Activated CD8-positive, alpha-beta memory T cell treated with anti-CD3 and anti-CD28 coated beads, Interleukin-2, amount 10 ng/mL, durations not matched to agents 7 days and 5 days (primary cell): ENCODE results near the gene MYO5C. TPM values are rescaled to one million over a fixed set of nuclear protein-coding genes. Genes with fewer than 3 reads are reported as not detected.

Experiments used
- ATAC-seq: fragments of 150-1000 bp; cut with Tn5 transposase; one replicate; pipeline ENCODE4 v1.10.0; 2021; ENCODE audit warnings: moderate library complexity
- CTCF ChIA-PET: fragments of 350-600 bp; sonication (Branson Sonifier 250); formaldehyde crosslinking; loops from one replicate; lab custom pipeline; 2021; ENCODE audit warnings: antibody characterized with exemption; lab: Charles Lee
- DNase-seq: peaks from one replicate; pipeline ENCODE4 v3.0.0-alpha.2; 2020
- H3K27ac Mint-ChIP-seq: one replicate; pipeline ENCODE4 v1.8.0; 2021; ENCODE audit warnings: mild to moderate bottlenecking, mixed read lengths
- H3K27me3 Mint-ChIP-seq: one replicate; pipeline ENCODE4 v1.8.0; 2021; ENCODE audit warnings: mixed read lengths
- H3K36me3 Mint-ChIP-seq: one replicate; pipeline ENCODE4 v1.8.0; 2021; ENCODE audit warnings: mild to moderate bottlenecking, mixed read lengths
- H3K4me1 Mint-ChIP-seq: one replicate; pipeline ENCODE4 v1.8.0; 2021; ENCODE audit warnings: mixed read lengths
- H3K4me3 Mint-ChIP-seq: one replicate; pipeline ENCODE4 v1.8.0; 2021; ENCODE audit warnings: mild to moderate bottlenecking, moderate library complexity, mixed read lengths
- H3K9me3 Mint-ChIP-seq: one replicate; pipeline ENCODE4 v1.8.0; 2022; ENCODE audit warnings: low read depth, mixed read lengths
- total RNA-seq, 2 experiments: library from RNA; stranded (reverse); gene quantifications; one replicate each; pipeline ENCODE4 v1.2.3, GENCODE V29; 2021

MYO5C gene, protein sequence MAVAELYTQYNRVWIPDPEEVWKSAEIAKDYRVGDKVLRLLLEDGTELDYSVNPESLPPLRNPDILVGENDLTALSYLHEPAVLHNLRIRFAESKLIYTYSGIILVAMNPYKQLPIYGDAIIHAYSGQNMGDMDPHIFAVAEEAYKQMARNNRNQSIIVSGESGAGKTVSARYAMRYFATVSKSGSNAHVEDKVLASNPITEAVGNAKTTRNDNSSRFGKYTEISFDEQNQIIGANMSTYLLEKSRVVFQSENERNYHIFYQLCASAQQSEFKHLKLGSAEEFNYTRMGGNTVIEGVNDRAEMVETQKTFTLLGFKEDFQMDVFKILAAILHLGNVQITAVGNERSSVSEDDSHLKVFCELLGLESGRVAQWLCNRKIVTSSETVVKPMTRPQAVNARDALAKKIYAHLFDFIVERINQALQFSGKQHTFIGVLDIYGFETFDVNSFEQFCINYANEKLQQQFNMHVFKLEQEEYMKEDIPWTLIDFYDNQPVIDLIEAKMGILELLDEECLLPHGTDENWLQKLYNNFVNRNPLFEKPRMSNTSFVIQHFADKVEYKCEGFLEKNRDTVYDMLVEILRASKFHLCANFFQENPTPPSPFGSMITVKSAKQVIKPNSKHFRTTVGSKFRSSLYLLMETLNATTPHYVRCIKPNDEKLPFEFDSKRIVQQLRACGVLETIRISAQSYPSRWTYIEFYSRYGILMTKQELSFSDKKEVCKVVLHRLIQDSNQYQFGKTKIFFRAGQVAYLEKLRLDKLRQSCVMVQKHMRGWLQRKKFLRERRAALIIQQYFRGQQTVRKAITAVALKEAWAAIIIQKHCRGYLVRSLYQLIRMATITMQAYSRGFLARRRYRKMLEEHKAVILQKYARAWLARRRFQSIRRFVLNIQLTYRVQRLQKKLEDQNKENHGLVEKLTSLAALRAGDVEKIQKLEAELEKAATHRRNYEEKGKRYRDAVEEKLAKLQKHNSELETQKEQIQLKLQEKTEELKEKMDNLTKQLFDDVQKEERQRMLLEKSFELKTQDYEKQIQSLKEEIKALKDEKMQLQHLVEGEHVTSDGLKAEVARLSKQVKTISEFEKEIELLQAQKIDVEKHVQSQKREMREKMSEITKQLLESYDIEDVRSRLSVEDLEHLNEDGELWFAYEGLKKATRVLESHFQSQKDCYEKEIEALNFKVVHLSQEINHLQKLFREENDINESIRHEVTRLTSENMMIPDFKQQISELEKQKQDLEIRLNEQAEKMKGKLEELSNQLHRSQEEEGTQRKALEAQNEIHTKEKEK (N-terminal part only)
- total RNA-seq: 1 to 10 TPM in 1 of 2 experiments, under 1 TPM in 1; 0.94 to 1.3 TPM

GRCh38 chr15:52295421-52296001 lies at the start of gene MYO5C:
TSS of gene MYO5C (minus strand) at chr15:52295804. CDS start at chr15:52295636, 168 bp downstream.
- ATAC-seq (peak; percentile 34), DNase-seq (no peak)
- H3K9me3 Mint-ChIP-seq: no peaks in the 10 kb centered on the region
- CTCF ChIA-PET: interaction anchor here (1.1 to 1.5 kb wide), 3 partner anchors 35 to 39 kb away, joined by 3 read pairs; no protein-coding TSS in a partner anchor
- no peaks in the 10 kb centered on the region for H3K36me3 Mint-ChIP-seq
- peaks cover 57% of the 10 kb centered on the region for H3K27me3 Mint-ChIP-seq
- H3K4me3 Mint-ChIP-seq: peak within 1 kb of the TSS; percentile 16
- H3K27ac Mint-ChIP-seq: no peak within 1 kb of the TSS
- H3K4me1 Mint-ChIP-seq: peaks cover 16% of the 10 kb centered on the region

GRCh38 chr15:52344592-52344991 lies 49.0 kb upstream of the MYO5C start:
- Mint-ChIP-seq H3K27me3 (no peaks in the 10 kb centered on the region), H3K4me1 (peaks cover 3% of the 10 kb centered on the region), H3K27ac (no peak overlapping the region), H3K4me3 (no peak overlapping the region), H3K36me3 (peaks cover 11% of the 10 kb centered on the region), H3K9me3 (no peaks in the 10 kb centered on the region)
- ATAC-seq (no peak), DNase-seq (no peak)
- CTCF ChIA-PET: no interaction called here

DNA sequence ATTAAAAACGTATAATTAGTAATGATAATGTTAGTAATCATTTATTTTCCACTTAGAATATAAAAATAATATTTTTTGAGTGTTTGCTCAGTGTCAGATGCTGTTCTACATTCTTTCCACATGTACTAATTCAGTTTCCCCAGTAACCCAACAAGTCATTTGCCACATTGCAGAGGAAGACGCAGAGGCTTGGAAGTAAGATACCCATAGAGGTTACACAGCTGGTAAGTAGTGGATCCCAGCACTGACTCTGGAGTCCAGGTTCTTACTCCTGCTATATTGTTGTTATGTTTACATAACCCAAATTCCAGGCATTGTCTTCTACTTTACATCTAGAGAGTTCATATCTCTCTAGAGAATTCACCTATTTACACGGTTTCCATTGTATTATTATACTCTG lies 48.2 kb upstream of the MYO5C start:
- Mint-ChIP-seq H3K27me3 (no peaks in the 10 kb centered on the region), H3K4me3 (no peak overlapping the region), H3K4me1 (peaks cover 3% of the 10 kb centered on the region), H3K27ac (no peak overlapping the region), H3K36me3 (peaks cover 8% of the 10 kb centered on the region), H3K9me3 (no peaks in the 10 kb centered on the region)
- CTCF ChIA-PET: no interaction called here
- DNase-seq: no peak
- no peak for ATAC-seq

GRCh38 chr15:52340093-52340492 lies 44.5 kb upstream of the MYO5C start:
- Mint-ChIP-seq H3K27ac (no peak overlapping the region), H3K4me1 (peaks cover 25% of the 10 kb centered on the region), H3K27me3 (no peaks in the 10 kb centered on the region), H3K36me3 (peaks cover 17% of the 10 kb centered on the region), H3K4me3 (no peak overlapping the region), H3K9me3 (no peaks in the 10 kb centered on the region)
- DNase-seq (no peak), ATAC-seq (no peak)
- CTCF ChIA-PET: interaction anchor here (1.1 to 2.2 kb wide), 2 partner anchors 8 to 14 kb away, joined by 3 to 5 read pairs; no protein-coding TSS in a partner anchor

GRCh38 chr15:52338891-52339290 lies 43.3 kb upstream of the MYO5C start:
- no peaks in the 10 kb centered on the region for H3K27me3 Mint-ChIP-seq
- no peak overlapping the region for H3K4me3 Mint-ChIP-seq
- H3K36me3 Mint-ChIP-seq: peaks cover 22% of the 10 kb centered on the region
- ATAC-seq (no peak), DNase-seq (no peak)
- H3K9me3 Mint-ChIP-seq: no peaks in the 10 kb centered on the region
- H3K4me1 Mint-ChIP-seq: peaks cover 22% of the 10 kb centered on the region
- CTCF ChIA-PET: interaction anchor here (0.8 to 1.7 kb wide), 2 partner anchors 9 to 127 kb away, joined by 5 read pairs; no protein-coding TSS in a partner anchor
- H3K27ac Mint-ChIP-seq: no peak overlapping the region

DNA sequence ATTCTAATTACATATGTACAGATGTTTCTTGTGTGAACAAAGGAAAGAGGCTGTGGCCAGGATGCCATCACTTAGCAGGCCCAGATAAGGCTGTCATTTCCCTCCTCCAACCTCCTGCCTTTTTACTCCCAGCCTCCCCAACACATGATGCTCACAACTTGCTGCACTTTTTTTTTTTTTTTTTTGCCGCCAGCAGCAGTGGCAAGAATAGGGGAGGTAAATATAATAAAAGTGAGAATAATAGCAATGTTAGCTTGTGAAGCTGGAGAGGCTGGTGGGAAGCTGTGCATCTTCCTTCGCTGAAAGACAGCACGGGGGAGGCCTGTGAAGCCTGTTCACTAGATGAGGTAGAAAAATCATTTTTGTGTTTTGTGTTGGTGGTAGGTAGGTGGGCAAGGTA lies 42.5 kb upstream of the MYO5C start:
- CTCF ChIA-PET: interaction anchor here (0.8 to 1.8 kb wide), 3 partner anchors 10 to 128 kb away, joined by 3 to 5 read pairs (median 5); no protein-coding TSS in a partner anchor
- ATAC-seq (no peak), DNase-seq (no peak)
- Mint-ChIP-seq H3K36me3 (peaks cover 22% of the 10 kb centered on the region), H3K4me1 (peaks cover 26% of the 10 kb centered on the region), H3K4me3 (no peak overlapping the region), H3K9me3 (no peaks in the 10 kb centered on the region), H3K27ac (no peak overlapping the region), H3K27me3 (no peaks in the 10 kb centered on the region)

DNA sequence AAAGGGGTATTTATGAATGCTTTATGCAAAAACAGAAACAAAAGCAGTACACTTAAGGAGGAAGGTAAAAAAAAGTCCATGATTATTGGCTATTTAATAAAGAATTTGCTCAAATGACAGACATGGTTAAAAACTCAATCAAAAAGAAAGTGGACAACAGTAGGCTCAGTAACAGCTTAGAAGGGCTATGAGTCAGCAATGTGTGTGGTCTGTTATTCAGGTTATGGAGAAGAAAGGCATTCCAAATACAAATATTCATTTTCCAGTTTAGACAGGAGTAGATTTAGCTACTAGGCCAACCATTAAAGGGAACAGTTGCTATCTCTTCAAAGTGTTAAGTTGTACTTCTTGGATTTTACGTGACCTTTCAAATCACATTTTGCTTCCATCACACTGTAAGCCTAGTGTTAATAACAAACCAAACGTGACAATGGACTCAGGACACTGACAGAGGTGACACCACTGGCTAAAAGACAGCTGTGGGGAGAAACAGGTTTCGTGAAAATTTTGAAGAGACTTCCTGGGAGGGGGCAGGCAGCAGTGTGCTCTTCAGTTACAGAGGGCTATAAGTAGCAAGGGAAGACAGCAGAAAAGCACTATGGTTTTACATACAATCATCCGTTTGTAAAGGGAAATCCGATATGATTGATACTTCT lies 41.7 kb upstream of the MYO5C start:
- CTCF ChIA-PET: interaction anchor here (1.1 to 1.8 kb wide), 2 partner anchors 9 to 398 kb away, joined by 3 read pairs; no protein-coding TSS in a partner anchor
- no peaks in the 10 kb centered on the region for H3K27me3 Mint-ChIP-seq
- ATAC-seq (peak; percentile 47), DNase-seq (no peak)
- H3K4me1 Mint-ChIP-seq: peaks cover 32% of the 10 kb centered on the region
- H3K27ac Mint-ChIP-seq: peak overlapping the region; percentile 54
- H3K36me3 Mint-ChIP-seq: peaks cover 22% of the 10 kb centered on the region
- no peak overlapping the region for H3K4me3 Mint-ChIP-seq
- no peaks in the 10 kb centered on the region for H3K9me3 Mint-ChIP-seq

DNA sequence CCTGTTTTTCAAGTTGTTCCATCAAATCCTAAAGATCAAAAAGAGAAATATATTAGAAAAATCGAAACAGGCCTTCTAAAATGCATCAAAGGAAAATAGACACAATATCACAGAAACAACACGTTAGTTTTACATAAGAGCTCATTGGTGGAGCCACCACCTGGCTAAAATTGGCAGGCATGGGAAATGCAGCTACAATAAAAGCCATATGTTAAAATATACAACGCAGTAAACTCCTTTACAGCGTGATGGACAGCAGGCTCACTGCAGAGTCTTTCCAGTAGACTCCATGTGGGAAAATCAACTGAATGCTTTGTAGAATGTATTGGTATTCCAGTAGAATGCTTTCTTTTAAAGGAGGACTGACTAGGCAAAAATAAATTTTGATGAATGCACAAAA lies 40.9 kb upstream of the MYO5C start:
- H3K27me3 Mint-ChIP-seq: no peaks in the 10 kb centered on the region
- ATAC-seq: no peak
- CTCF ChIA-PET: interaction anchor here (0.9 to 1.8 kb wide), 3 partner anchors 8 to 399 kb away, joined by 3 read pairs; no protein-coding TSS in a partner anchor
- no peak for DNase-seq
- H3K9me3 Mint-ChIP-seq: no peaks in the 10 kb centered on the region
- peaks cover 39% of the 10 kb centered on the region for H3K4me1 Mint-ChIP-seq
- H3K36me3 Mint-ChIP-seq: peaks cover 22% of the 10 kb centered on the region
- H3K27ac Mint-ChIP-seq: no peak overlapping the region
- H3K4me3 Mint-ChIP-seq: no peak overlapping the region

- no peak overlapping the region for H3K4me3 Mint-ChIP-seq
- peaks cover 52% of the 10 kb centered on the region for H3K4me1 Mint-ChIP-seq
- CTCF ChIA-PET: interaction anchor here (0.9 to 1.9 kb wide), 2 partner anchors 11 to 401 kb away, joined by 3 to 6 read pairs; no protein-coding TSS in a partner anchor
- peaks cover 25% of the 10 kb centered on the region for H3K36me3 Mint-ChIP-seq
- H3K9me3 Mint-ChIP-seq: no peaks in the 10 kb centered on the region
- no peak for ATAC-seq
- H3K27me3 Mint-ChIP-seq: no peaks in the 10 kb centered on the region
- no peak for DNase-seq
- no peak overlapping the region for H3K27ac Mint-ChIP-seq
Observed at GRCh38 chr15:52334491-52335160, 39.0 kb upstream of the MYO5C start.

- Mint-ChIP-seq H3K4me1 (peaks cover 37% of the 10 kb centered on the region), H3K36me3 (peaks cover 28% of the 10 kb centered on the region), H3K27me3 (no peaks in the 10 kb centered on the region), H3K27ac (peak overlapping the region; percentile 83), H3K4me3 (peak overlapping the region; percentile 24), H3K9me3 (no peaks in the 10 kb centered on the region)
- CTCF ChIA-PET: interaction anchor here (0.6 to 3.2 kb wide), 35 partner anchors 9 to 406 kb away, joined by 3 to 52 read pairs (median 4); partner anchors contain the start of genes ARPP19, MYO5A and MYO5C
- peak; percentile 99 for ATAC-seq
- peak; percentile 85 for DNase-seq
Observed at GRCh38 chr15:52331490-52332240, 36.1 kb upstream of the MYO5C start.

DNA sequence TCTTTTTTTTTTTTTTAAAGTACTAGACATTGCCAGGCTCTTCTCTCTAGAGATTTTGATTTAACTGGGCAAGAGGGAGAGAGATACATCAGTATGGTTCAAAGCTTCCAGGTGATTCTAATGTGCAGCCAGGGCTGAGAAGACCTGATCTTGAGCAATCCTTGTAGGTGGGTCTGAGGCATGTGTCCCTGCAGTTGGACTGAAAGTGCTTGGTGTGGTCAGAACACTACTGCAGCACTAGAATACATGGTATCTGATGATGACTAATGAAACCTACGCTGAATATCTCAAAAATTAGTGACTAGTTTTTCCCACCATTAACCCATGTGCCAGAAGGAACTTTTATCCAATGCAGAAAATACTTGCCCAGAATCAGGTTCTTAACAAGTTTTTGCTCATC lies 34.4 kb upstream of the MYO5C start:
- Mint-ChIP-seq H3K36me3 (peaks cover 29% of the 10 kb centered on the region), H3K4me3 (no peak overlapping the region), H3K27me3 (no peaks in the 10 kb centered on the region), H3K9me3 (no peaks in the 10 kb centered on the region), H3K4me1 (peaks cover 31% of the 10 kb centered on the region), H3K27ac (no peak overlapping the region)
- ATAC-seq (no peak), DNase-seq (no peak)
- CTCF ChIA-PET: interaction anchor here (2.0 kb wide), 1 partner anchor 405 kb away, joined by 7 read pairs; no protein-coding TSS in a partner anchor
